ELF-1 (cell line): ENCODE measurements around the gene LOXL3.

Source experiments
- DNase-seq: peaks from one replicate; pipeline ENCODE4 v3.0.0-alpha.2; 2016; ENCODE audit warnings: low read depth, low spot score

The LOXL3 gene

GRCh38 chr2:74526649-74527230 is 27.0 kb downstream of the LOXL3 start:
- DNase-seq = no peak

GRCh38 chr2:74525717-74526648 is 27.8 kb downstream of the LOXL3 start, which contains the start of gene DQX1:
Gene DQX1 (minus strand): TSS chr2:74526231. CDS start chr2:74525729, 502 bp downstream.
- peak; percentile 40 for DNase-seq

- DNase-seq = no peak
These were observed 28.6 kb downstream of the LOXL3 start for GRCh38 chr2:74524955-74525716.

GRCh38 chr2:74524005-74524404 is 29.7 kb downstream of the LOXL3 start:
- DNase-seq = no peak

DNA sequence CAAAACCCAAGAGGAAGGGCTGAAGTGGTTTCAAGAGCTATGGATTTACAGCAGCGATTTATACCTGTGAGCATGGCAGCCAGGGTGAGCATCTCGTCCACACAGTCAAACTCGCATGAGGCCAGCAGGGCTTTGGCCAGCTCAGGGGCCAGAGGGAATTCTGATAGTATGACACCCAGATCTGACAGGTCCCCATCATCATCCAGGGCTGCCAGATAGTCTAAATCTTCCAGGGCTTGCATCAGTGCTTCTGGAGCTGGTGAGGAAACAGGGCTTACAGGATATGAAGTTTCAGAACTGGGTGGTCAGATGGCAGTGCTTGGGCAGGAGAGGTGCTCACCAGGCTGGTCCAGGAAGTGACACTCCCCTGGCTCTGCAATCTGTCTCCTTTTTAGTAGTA is 31.2 kb downstream of the LOXL3 start:
- DNase-seq = no peak

DNA sequence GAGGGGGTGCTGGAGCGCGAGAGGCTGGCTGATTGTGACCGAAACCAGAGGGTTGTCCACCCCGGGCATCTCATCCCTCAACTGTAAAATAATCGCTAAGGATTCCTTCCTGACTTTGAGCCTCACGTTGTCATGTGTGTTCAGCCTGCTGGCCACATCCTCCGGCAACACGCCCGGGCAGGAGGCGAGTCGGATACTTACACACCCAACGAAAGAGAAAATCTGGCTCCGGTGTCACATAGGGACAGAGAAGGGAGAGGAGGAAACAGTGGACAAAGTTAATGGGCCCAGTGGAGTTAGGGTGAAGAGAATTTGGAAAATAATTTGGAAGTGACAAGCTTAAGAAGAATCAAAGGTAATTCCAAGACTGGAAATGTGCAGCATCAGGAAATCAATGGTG is 37.1 kb downstream of the LOXL3 start:
- no peak for DNase-seq

DNA sequence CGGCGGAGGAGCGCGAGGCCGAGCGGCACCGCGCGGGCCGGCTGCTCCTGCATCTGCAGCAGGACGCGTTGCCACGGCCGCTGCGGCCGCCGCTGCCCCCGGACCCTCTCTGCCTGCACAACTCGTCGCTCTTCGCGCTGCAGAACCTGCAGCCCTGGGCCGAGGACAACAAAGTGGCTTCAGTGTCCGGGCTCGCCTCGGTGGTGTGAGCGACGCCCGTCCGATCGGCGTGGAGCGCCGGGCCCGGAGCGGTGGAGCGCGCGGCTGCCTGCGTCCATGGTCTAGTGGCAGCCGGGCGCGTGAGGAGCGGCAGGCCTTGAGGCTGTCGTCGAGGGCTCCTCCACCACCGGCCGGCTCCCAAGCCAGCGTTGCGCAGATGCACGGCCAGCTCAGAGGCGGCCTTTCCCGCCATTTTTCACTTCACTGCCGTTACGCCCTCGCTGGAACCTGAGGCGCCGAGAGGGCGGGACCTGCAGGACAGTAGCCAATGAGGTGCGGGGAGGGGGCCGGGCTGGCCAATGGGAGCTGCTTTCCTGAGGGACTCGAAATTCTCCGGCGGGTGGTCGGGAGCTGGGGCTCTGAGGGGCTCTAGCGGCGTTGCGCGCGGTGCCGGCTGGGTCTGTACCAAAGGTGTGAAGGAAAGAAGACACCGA is 37.6 kb downstream of the LOXL3 start:
- DNase-seq = peak; percentile 85

- peak; percentile 70 for DNase-seq
These were observed 38.3 kb downstream of the LOXL3 start for GRCh38 chr2:74515271-74515980.

DNA sequence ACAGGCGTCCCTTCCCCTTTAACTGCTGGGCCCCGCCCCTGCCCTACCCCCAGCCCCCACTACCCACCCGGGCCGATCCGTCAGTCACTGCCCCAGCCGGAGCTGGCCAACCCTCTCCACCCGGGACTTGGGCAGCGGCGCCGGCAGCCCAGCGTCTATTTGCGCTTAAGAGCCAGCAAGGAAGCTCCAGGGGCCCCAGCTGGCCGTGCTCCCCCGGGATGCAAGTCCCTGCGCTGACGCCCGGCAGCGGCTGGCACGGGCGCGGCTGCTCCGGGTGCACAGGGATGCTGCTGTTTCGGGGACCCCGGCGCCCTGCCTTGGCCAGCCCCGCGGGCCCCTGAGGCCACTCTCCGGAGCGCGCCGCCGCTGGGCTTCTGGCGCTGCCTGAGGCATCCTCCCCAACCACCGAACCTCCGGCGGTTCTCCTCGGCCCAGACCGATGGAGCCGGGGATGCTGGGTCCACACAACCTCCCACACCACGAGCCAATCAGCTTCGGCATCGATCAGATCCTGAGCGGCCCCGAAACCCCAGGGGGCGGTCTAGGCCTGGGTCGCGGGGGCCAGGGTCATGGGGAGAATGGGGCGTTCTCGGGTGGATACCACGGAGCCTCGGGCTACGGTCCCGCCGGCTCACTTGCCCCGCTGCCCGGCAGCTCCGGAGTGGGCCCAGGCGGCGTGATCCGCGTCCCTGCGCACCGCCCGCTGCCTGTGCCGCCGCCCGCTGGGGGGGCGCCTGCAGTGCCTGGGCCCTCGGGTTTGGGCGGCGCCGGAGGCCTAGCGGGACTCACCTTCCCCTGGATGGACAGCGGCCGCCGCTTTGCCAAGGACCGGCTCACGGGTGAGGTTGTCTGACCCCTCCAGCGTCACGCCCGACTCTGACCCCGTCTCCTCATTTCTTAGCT is 39.1 kb downstream of the LOXL3 start, which contains the start of gene TLX2:
Gene TLX2, plus strand, starts transcription at position 83 of the 903 bp plus-strand sequence. Its CDS starts 357 bp downstream, at position 440.
- DNase-seq = peak; percentile 34

- peak; percentile 45 for DNase-seq
These were observed 40.0 kb downstream of the LOXL3 start for GRCh38 chr2:74513605-74514367.

- no peak for DNase-seq
These were observed 40.8 kb downstream of the LOXL3 start for GRCh38 chr2:74512744-74513604.

- no peak for DNase-seq
These were observed 42.4 kb downstream of the LOXL3 start for GRCh38 chr2:74511104-74511989.

DNA sequence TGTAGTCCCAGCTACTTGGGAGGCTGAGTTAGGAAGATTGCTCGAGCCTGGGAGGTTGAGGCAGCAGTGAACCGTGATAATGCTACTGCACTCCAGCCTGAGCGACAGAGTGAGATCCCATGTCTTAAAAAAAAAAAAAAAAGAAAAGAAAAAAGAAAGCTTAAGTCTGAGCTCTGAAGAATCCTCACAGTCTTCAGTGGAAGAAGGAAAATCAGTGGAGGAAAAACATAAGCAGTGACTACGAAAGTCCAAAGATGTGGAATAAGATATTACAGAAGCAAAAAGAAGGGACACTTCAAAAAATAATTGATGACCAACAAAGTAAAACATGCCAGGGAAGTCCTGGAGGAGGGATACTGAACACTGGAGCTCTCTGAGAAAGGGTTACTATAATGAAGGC is 43.5 kb downstream of the LOXL3 start:
- DNase-seq = no peak

DNA sequence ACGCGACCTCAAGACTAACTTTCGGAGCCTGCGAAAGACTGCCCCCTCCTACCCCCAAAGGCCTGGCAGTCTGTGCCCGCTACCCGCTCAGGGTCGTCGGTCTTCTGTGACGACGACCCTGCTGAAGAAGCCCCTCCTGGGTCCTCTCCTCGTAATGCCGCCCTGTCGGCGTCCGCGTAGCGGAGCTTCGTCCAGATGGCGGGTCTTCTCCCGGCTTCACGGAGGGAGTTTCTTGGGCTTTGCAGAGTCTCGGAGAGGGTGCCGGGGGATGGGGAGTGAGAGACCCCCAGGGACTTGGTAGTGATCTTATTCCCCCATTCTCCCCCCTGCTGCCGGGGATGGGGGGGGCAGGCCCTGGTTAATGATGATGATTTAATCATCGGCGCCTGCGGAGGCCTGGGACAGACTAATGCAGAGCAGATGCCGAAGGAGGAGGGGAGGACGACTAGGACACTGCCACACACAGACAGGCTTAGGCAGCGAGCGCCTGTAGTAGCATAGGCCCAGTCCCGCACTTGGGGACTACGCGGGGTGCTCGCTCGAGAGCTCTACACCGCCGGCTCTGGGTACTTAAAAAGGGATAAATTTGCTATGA is 45.7 kb downstream of the LOXL3 start:
- no peak for DNase-seq

DNA sequence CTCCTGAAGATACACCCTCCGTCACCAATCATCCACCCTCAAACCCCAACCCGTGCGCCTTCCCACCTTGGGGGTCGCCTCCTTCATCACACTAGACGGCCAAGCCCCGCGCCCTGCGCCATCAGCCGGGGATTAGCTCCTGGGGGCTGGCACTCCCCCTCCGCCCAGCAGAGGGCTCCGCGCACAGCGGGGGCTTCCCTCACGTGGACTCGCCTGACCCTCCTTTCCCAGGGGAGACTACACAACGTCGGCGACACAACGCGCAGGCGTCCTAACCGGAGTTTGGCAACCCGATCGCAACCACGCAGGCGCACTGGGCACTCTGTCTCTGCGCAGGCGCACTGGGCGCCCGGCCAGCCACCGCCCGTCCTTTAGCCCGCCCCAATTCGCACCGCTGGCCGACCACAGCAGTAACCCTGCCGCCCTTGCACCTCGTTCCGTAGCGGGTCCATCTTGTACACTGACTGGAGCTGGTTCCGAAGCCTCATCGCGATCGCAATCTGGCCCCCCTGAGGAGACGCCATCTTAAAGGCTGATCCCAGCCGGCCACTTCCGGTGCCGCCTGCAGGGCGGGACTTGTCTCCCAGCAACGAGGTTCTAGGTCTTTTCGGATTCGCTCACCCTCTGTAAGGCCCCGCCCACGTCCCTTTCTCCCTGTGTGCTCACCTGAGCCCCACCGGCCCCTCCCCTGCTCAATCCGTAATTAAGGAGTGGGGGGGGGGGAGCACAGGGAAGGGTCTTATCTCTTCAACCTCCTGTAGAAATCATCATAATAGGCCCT is 46.4 kb downstream of the LOXL3 start, which contains the start of gene PCGF1:
Gene PCGF1, minus strand, starts transcription at position 551 of the 781 bp plus-strand sequence. Its CDS starts 27 bp downstream, at position 524.
- peak; percentile 99 for DNase-seq
